MM.1S (cell line): Measurements from ENCODE around the gene AMBRA1.

ENCODE experiments used
- DNase-seq: peaks from one replicate; pipeline ENCODE4 v3.0.0-alpha.2; 2015
- H2AFZ ChIP-seq: fragments of 300-600 bp; sonication (generic); 2 replicates; pipeline ENCODE4 v1.6.0; 2016; ENCODE audit warnings: antibody characterized with exemption, low read length
- H3F3A ChIP-seq: fragments of 300-600 bp; sonication (generic); 2 replicates; pipeline ENCODE4 v1.6.1; 2016; ENCODE audit warnings: mild to moderate bottlenecking, antibody characterized with exemption, low read length, moderate library complexity, mixed read lengths; ENCODE audit not compliant: insufficient read depth
- H3K27ac ChIP-seq: fragments of 300-600 bp; sonication (generic); 2 replicates; pipeline ENCODE4 v1.5.1; 2016; ENCODE audit warnings: mild to moderate bottlenecking, low read length
- H3K27me3 ChIP-seq: fragments of 300-600 bp; sonication (generic); replicated peaks from 2 replicates; pipeline ENCODE4 v1.6.0; 2016; ENCODE audit warnings: low read length; ENCODE audit not compliant: insufficient read depth
- H3K36me3 ChIP-seq: fragments of 300-600 bp; sonication (generic); replicated peaks from 2 replicates; pipeline ENCODE4 v1.6.1; 2016; ENCODE audit warnings: mild to moderate bottlenecking, low read length, mixed read lengths; ENCODE audit not compliant: insufficient read depth
- H3K4me1 ChIP-seq: fragments of 300-600 bp; sonication (generic); 2 replicates; pipeline ENCODE4 v1.6.1; 2016; ENCODE audit warnings: low read length, mixed read lengths
- H3K4me2 ChIP-seq: fragments of 300-600 bp; sonication (generic); 2 replicates; pipeline ENCODE4 v1.6.0; 2016; ENCODE audit warnings: low read depth, low read length
- H3K4me3 ChIP-seq: fragments of 300-600 bp; sonication (generic); 2 replicates; pipeline ENCODE4 v1.5.1; 2016; ENCODE audit warnings: low read length, mixed read lengths
- H3K79me2 ChIP-seq: fragments of 300-600 bp; sonication (generic); 2 replicates; pipeline ENCODE4 v1.6.1; 2016; ENCODE audit warnings: mixed run types, low read length, mixed read lengths
- H3K9ac ChIP-seq: fragments of 300-600 bp; sonication (generic); 2 replicates; pipeline ENCODE4 v1.6.1; 2016; ENCODE audit warnings: low read length, mixed read lengths
- H3K9me2 ChIP-seq: fragments of 300-600 bp; sonication (generic); replicated peaks from 2 replicates; pipeline ENCODE4 v1.6.1; 2016; ENCODE audit warnings: mild to moderate bottlenecking, low read length, mixed read lengths; ENCODE audit not compliant: insufficient read depth
- H3K9me3 ChIP-seq: fragments of 300-600 bp; sonication (generic); replicated peaks from 2 replicates; pipeline ENCODE4 v1.6.1; 2016; ENCODE audit warnings: mild to moderate bottlenecking, low read length, mixed read lengths; ENCODE audit not compliant: insufficient read depth
- H4K20me1 ChIP-seq: fragments of 300-600 bp; sonication (generic); 2 replicates; pipeline ENCODE4 v1.6.1; 2016; ENCODE audit warnings: mild to moderate bottlenecking, low read length, moderate library complexity, mixed read lengths; ENCODE audit not compliant: insufficient read depth
- CTCF ChIP-seq: fragments of 300-600 bp; sonication (generic); IDR thresholded peaks from 2 replicates; pipeline ENCODE4 v1.5.1; 2016; ENCODE audit warnings: antibody characterized with exemption, low read length, mixed read lengths
- EZH2 ChIP-seq: fragments of 300-600 bp; sonication (generic); optimal IDR thresholded peaks from 2 replicates; pipeline ENCODE3; 2017; ENCODE audit warnings: low read depth, mild to moderate bottlenecking, antibody characterized with exemption, low read length, mixed read lengths
- EZH2phosphoT487 ChIP-seq: fragments of 300-600 bp; sonication (generic); IDR thresholded peaks from 2 replicates; pipeline ENCODE4 v1.6.1; 2018; ENCODE audit warnings: antibody characterized with exemption, low read length

AMBRA1 gene

GRCh38 chr11:46641639-46642038 is 47.8 kb upstream of the AMBRA1 start:
- no peak overlapping the region for H2AFZ ChIP-seq
- H3K27ac ChIP-seq: no peak overlapping the region
- no peaks in the 10 kb centered on the region for H4K20me1 ChIP-seq
- H3K27me3 ChIP-seq: no peaks in the 10 kb centered on the region
- no peaks in the 10 kb centered on the region for H3K4me1 ChIP-seq
- no peaks in the 10 kb centered on the region for H3K79me2 ChIP-seq
- H3K36me3 ChIP-seq: no peaks in the 10 kb centered on the region
- no peak overlapping the region for H3K4me3 ChIP-seq
- no peaks in the 10 kb centered on the region for H3F3A ChIP-seq
- no peaks in the 10 kb centered on the region for H3K9me2 ChIP-seq
- no peak for DNase-seq
- no peak overlapping the region for H3K4me2 ChIP-seq
- H3K9me3 ChIP-seq: no peaks in the 10 kb centered on the region
- H3K9ac ChIP-seq: no peak overlapping the region
- TF ChIP-seq EZH2 (no peak), EZH2phosphoT487 (no peak), CTCF (no peak)

DNA sequence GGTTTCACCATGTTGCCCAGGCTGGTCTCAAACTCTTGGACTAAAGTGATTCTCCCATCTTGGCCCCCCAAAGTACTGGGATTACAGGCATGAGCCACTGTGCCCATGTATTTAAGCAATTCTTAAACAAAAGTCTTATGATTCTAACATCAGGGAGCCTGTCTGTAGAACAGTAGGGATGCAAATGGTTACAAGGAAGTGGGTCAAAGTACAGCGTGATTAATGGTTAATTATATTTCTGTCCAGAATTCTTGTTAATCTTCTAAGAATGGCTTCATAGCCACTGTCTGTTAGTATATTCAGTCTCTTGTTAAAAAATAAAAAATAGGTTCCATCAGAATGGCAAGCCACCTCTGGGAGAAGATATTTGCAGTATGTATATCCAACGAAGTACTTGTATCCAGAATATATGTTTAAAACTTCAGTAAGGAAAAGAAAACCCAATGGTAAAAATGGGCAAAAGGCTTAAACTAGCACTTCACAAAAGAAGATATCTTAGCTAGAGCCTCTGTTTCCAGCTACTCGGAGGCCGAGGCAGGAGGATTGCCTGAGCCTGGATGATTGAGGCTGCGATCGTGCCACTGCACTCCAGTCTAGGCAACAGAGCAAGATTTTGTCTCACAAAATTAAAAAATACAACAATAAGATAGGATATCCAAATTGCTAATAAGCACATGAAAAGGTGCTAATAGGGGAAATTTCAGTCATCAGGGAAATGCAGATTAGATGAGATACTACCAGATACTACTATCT is 46.4 kb upstream of the AMBRA1 start:
- no peak overlapping the region for H2AFZ ChIP-seq
- H3K27ac ChIP-seq: no peak overlapping the region
- no peak overlapping the region for H3K9ac ChIP-seq
- no peak for TF ChIP-seq EZH2
- TF ChIP-seq CTCF: no peak
- no peak for TF ChIP-seq EZH2phosphoT487
- H3K27me3 ChIP-seq: no peaks in the 10 kb centered on the region
- no peaks in the 10 kb centered on the region for H3F3A ChIP-seq
- H3K4me2 ChIP-seq: no peak overlapping the region
- H4K20me1 ChIP-seq: no peaks in the 10 kb centered on the region
- H3K9me3 ChIP-seq: no peaks in the 10 kb centered on the region
- no peak for DNase-seq
- no peaks in the 10 kb centered on the region for H3K79me2 ChIP-seq
- H3K9me2 ChIP-seq: no peaks in the 10 kb centered on the region
- H3K4me1 ChIP-seq: no peaks in the 10 kb centered on the region
- no peaks in the 10 kb centered on the region for H3K36me3 ChIP-seq
- H3K4me3 ChIP-seq: no peak overlapping the region

DNA sequence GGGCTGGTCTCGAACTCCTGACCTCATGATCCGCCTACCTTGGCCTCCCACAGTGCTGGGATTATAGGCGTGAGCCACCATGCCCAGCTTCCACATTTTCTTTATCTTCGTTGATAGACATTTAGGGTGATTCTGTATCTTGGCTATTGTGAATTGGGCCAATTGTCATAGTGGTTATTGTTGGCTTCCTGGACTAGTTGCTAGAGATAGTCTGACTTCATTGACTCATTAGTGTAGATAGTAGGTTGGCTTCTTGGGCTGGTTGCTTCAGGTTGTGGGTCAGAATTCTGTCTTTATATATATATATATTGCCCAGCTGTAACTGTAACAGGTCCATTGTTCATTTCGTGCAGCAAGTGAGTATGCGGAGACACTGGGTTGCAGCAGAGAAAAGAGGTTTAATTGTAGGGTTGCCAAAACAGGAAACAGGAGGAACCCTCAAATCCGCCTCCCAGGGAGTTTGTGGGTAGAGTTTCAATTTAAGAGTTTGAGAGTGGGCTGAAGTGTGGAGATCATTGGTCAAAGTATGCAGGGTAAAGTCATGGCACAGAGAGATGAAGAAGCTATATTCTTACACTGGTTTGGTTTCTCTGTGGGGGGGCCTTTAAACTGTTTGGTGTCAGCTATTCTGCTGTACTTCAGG is 45.5 kb upstream of the AMBRA1 start:
- no peaks in the 10 kb centered on the region for H3K9me2 ChIP-seq
- no peak overlapping the region for H2AFZ ChIP-seq
- no peaks in the 10 kb centered on the region for H3K9me3 ChIP-seq
- no peak for DNase-seq
- no peaks in the 10 kb centered on the region for H3K27me3 ChIP-seq
- no peaks in the 10 kb centered on the region for H3K79me2 ChIP-seq
- TF ChIP-seq CTCF: no peak
- TF ChIP-seq EZH2phosphoT487: no peak
- no peaks in the 10 kb centered on the region for H4K20me1 ChIP-seq
- no peaks in the 10 kb centered on the region for H3K4me1 ChIP-seq
- no peak overlapping the region for H3K4me2 ChIP-seq
- no peak overlapping the region for H3K27ac ChIP-seq
- H3K9ac ChIP-seq: no peak overlapping the region
- no peaks in the 10 kb centered on the region for H3F3A ChIP-seq
- no peaks in the 10 kb centered on the region for H3K36me3 ChIP-seq
- no peak overlapping the region for H3K4me3 ChIP-seq
